ENCODE measurements around the gene COA1. TPM values are rescaled to one million over a fixed set of nuclear protein-coding genes. Genes with fewer than 3 reads are reported as not detected.

Gene COA1
- total and polyA plus RNA-seq, 9 of the 15 experiments (the other 6 are each of a cell fraction or from before 2014, with no cell fraction given) = 98.9 to 463 (median 181) TPM

DNA sequence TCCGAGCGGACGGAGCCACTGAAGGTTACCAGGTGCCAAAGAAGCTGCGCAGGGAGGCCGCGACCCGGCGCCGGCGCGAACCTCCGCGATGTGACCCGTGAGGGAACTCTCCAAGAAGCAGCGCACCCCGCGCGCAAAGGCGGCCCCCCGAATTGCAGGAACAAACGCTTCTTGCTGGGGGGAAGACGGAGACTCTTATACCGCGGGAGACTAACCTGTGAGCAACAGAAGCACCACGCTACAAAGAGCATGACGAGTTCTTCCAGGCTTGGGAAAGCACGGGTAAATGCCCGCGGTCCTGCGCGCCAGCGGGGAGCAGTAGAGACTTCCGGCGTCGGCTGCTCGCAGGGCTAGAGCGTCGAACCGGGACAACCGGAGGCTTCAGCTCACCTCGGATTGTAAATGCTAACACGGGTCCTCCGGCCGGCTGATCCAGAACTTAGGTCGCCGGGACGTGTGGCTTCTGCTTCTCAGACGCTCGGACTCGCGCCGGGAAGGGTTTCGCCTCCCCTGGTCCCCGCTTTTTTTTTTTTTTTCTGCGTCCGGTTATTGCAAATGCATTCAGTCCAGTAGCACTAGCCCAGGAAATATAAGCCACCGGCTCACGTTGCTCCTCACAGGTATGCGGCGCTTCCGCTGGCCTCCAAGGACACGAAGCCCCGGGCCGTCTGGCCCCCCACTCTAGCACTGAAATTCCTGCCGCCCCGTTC lies at the start of gene COA1 (continued):
- TF ChIP-seq ZNF165 (CRISPR knock-in tag; IDR thresholded peaks at IDR 0.05; ENCODE audit: borderline replicate concordance) (no peak), TAL1 (IDR thresholded peaks at IDR 0.05) (no peak), MTA1 (IDR thresholded peaks at IDR 0.05; ENCODE audit: borderline replicate concordance) (no peak), ZNF121 (CRISPR knock-in tag; conservative IDR thresholded peaks at IDR 0.05) (no peak), ZNF408 (CRISPR knock-in tag; IDR thresholded peaks at IDR 0.05; ENCODE audit: low read depth) (no peak), ELK1 (CRISPR knock-in tag; IDR thresholded peaks at IDR 0.05) (no peak), DIDO1 (tag; IDR thresholded peaks at IDR 0.05; ENCODE audit: low read depth) (peak; percentile 72; the same call in 1 of the 2 replicates), ATF6 (CRISPR knock-in tag; IDR thresholded peaks at IDR 0.05) (peak; percentile 77), MCM3 (IDR thresholded peaks at IDR 0.05) (no peak), ZNF232 (CRISPR knock-in tag; IDR thresholded peaks at IDR 0.05) (peak; percentile 81; the same call in 1 of the 2 replicates), ZNF133 (CRISPR knock-in tag; IDR thresholded peaks at IDR 0.05) (no peak), ZNF134 (CRISPR knock-in tag; conservative IDR thresholded peaks at IDR 0.05) (no peak), SMARCB1 (IDR thresholded peaks at IDR 0.05; ENCODE audit: insufficient read length, low read depth) (no peak)
- TF ChIP-seq, protein P1, sequence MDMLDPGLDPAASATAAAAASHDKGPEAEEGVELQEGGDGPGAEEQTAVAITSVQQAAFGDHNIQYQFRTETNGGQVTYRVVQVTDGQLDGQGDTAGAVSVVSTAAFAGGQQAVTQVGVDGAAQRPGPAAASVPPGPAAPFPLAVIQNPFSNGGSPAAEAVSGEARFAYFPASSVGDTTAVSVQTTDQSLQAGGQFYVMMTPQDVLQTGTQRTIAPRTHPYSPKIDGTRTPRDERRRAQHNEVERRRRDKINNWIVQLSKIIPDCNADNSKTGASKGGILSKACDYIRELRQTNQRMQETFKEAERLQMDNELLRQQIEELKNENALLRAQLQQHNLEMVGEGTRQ (CRISPR knock-in tag; IDR thresholded peaks at IDR 0.05) = no peak
- TF ChIP-seq, protein P2, sequence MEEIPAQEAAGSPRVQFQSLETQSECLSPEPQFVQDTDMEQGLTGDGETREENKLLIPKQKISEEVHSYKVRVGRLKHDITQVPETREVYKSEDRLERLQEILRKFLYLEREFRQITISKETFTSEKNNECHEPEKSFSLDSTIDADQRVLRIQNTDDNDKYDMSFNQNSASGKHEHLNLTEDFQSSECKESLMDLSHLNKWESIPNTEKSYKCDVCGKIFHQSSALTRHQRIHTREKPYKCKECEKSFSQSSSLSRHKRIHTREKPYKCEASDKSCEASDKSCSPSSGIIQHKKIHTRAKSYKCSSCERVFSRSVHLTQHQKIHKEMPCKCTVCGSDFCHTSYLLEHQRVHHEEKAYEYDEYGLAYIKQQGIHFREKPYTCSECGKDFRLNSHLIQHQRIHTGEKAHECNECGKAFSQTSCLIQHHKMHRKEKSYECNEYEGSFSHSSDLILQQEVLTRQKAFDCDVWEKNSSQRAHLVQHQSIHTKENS (CRISPR knock-in tag; IDR thresholded peaks at IDR 0.05) = no peak
